GM19372 (cell line): ENCODE data around the gene PRLH.
"Not testable (repeated sequence)": the region's sequence is repeated elsewhere in the genome, so short reads cannot be mapped to it uniquely, and the experiment has no call there.

Experiments used
- ATAC-seq: cut with Tn5 transposase; IDR thresholded peaks from one replicate; pipeline ENCODE4 v1.9.1; 2021; ENCODE audit warnings: mild to moderate bottlenecking, low read depth, moderate library complexity; ENCODE audit not compliant: unreplicated experiment

Gene PRLH

DNA sequence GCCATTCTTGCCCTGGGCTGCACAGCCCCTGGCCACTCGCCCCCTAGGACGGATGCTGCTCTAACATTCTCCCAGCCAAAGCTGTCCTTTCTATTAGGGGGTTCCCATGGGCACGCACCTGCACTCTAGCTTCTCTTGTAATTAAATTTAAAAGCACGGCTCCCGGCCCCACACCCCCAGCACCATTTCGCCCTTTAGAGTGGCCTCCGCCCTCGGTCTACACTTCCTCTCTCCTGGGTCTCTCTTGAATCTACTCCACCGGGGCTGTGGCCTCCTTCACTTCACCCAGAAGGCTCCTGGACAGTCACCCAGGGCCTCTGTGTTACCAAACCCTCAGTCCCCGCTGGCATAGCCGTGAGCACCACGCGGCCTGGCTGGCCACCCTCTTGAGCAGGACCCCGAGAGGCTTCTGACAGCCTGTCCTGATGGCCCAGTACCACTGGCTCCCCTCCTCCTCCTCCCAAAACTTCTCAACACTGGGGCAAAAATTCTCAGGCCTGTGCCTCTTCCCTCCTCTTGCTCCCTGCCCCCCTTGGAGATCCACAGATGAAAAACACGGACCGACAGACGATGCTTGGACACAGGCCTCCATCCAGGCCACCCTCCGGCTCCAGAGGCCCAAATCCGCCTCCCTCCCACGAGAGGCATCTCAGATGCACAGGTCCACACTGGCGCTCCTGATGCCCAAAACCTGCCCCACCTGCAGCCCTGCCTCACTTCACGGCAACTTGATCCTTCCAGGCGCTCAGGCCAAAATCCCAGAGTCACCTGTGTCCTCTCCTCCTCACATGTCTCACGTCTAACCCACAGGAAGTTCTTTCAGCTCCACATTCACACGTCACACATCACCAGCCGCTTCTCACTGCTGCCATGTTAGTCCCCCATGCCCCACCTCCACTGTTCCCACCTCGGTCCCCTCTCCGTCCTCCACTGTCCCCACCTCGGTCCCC lies 31.1 kb downstream of the PRLH start:
- ATAC-seq = no peak

DNA sequence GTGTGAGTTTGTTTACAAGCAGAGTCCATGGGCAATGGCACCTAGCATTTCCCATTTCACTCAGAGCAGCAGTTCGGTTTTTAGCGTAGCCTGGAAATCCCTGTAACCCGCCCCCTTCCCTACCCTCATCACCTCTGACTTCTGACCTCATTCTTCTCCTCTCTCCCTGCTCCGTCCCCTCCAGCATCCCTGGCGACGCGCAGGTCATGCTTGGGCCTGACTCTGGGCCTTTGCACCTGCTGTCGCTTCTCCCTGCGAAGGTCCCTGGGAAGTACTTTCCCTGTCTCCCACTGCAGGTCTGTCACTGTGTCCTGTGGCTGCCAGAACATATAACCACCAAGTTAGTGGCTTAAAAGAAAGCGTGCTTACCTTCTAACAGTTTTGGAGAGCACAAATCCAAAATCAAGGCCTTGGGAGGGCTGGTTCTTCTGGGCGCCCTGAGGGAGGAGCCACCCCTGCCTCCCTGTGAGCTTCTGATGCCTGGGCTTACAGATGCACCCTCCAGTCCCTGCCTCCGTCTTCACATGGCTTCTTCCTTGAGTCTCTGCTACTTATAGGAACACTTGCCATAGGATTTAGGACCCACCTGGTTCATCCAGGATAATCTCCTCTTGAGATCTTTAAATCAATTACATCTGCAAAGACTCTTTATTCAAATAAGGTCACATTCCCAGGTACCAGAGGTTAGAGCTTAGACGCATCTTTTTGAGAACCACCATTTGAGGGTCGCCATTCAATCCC lies 32.3 kb downstream of the PRLH start:
- ATAC-seq = no peak

DNA sequence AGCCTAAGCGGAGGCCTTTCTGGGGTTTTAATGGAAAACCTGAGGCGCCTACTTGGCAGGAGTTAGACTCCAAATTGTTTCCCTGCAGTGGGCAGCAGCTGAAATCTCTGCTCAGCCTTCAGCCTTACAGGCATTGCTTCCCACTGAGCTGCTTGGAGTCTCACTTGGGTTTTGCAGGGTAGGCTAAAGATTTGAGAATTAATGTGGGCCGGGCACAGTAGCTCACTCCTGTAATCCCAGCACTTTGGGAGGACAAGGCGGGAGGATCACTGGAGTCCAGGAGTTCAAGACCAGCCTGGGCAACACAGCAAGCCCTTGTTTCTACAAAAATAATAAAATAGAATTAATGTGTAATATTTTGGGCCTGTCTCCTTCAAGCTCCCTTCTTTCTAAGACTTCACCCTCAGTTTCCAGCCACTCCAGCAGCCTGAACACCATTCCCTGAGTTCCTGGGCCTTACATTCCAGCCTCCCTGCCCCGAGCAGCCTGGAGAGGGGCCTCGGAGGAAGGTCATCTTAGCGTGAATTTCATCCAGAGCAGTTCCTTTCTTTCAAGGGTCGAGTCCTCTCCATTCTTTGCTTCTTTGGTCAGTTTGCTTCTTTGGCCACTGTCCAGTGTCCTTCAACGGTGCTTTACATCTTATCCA lies 33.2 kb downstream of the PRLH start:
- no peak for ATAC-seq

DNA sequence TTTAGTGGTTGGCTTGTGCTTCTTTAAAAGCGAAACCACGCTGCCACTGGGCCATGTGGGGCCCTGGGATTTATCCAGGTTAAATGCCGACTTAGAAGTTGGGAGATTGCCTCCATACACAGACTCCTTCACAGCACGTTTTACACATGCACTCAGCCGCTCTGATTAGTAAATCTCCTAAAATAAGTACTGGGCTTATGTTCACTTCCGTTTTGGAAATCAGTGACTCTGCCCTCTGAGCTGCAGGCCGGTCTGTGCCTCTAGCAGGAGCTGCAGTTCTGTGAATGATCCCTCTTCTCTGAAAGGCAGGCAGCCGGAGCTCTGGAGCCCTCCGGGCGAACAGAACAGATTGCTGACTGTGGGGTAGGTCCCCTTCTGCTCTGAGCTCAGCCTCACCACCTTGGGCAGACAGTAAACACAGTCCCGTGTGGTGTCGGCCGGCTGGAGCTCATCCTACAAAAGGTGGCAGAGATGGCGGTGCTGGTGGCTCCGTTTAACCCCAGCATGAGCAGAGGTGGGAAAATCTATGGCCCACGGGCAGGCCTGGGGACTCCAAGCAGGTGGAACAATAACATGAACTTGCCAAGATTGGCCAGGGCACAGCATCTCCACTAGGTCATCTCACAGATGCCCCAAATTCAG lies 34.0 kb downstream of the PRLH start:
- ATAC-seq = no peak

DNA sequence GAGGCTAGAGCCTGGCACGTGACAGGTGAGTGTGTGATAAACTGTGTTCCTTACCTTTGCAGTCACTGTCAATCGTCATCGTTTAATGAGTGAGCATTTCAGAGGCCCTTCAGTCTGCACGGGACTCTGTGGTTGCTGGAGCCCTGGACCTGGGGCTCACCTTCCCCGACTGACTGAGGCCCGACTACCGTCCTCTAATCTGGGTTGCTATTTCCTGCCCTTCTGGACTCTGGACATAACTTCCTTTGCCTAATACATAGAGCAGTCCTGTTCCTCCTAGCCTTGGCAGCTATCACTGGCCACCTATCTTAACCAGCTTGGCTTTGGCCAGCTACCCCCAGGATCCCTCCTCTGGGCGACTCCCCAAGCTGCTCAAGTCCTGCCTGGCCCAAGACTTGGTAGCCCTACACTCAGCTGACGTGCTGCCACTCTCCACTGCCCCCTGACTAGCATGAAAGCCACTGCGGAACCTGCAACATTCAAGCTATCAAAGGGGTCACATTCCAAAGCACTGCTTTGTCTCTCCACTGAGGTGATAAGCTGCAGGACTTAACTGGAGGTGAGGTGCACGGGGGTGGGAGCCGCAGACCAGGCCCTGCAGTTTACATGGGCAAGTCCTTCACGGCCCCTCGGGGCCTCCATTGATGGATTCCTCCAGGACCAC lies 35.2 kb downstream of the PRLH start:
- no peak for ATAC-seq

DNA sequence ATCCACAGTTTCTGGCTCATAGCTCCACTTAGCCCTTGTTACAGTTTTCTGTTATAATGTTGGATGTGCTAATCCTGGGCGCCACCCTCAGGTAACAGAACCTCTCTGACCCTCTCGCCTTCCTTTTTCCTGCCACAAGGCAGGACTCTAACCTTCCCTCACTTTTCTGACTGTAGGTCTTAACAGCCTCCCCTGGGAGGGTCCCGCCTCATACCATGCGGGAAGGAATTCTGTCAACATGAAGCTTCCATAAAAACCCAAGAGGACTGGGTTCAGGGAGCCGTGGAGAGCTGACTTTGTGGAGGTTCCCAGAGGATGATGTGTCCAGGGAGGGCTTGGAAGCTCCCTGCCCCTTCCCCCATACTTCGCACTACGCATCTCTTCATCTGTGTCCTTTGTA lies 36.0 kb downstream of the PRLH start:
- ATAC-seq = no peak

DNA sequence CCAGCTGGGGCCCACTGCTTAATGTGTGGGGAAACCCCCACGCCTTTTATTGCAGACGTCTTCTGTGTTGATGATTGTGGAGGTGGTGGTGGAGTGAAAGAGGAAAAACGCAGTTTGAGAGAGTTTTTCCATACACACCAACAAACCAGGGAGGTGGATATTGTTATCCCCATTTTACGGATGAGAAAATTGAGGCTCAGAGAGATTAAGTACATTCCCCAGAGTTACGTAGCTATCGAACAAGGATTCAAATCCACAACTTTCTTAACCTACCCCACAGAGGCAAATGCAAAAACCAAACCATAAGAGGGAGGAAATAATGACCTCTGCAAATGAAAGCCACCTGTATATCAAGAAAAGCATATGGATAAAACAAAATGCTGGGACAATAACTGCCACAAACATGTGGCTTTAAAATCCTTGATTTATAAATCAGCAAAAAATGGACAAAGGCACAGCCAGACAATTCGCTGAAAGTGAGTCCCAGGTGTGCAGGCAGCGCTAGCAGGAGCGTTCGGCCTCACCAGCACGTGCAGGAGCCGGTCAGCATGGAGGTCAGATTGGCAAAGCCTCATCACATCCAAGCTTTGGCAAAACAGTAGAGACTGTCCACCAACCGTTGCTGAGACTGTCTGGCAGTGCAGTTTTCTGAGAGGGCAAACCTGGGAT lies 36.8 kb downstream of the PRLH start:
- no peak for ATAC-seq

DNA sequence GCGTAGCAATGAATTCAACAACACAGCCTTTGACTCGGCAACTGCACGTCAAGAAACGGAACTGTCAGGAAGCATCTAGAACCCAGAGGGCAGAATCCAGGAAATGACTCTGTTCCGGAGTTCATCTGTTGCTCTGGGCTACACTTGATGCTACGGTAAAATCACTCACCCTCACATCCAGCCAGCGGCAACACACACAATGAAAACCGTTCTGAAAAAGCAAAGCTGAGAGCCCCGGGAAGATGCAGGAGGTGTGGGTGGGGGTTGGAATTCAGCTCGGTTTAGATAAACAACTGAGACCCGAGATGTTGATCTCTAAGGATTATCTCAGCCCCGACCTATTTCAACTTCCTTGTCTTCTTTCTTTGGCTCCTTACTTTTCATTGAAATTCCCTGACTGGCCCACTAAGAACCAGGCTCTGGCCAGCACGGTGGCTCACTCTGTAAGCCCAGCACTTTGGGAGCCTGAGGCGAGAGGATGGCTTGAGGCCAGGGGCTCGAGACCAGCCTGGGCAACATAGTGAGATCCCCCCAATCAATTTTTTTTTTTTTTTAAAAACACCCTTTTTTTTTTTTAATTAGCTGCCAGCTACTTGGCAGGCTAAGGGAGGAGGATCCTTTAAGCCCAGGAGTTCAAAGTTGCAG lies 37.5 kb downstream of the PRLH start:
- no peak for ATAC-seq

DNA sequence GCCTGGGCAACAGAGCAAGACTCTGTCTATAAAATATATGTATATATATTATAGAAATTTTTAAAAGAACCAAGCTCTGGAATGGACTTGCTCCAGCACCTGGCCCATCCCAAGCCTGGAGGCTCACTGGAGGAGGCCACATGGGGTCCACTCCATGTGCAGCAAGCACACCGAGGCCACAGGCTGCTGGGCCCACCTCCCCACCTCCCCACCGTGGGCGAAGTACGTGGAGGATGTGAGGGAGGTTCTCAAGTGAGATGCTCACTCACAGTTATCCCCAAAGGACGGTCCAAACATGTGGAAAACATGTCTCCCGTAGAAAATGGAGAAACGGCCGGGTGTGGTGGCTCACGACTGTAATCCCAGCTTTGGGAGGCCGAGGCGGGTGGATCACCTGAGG lies 38.0 kb downstream of the PRLH start:
- ATAC-seq = no peak

DNA sequence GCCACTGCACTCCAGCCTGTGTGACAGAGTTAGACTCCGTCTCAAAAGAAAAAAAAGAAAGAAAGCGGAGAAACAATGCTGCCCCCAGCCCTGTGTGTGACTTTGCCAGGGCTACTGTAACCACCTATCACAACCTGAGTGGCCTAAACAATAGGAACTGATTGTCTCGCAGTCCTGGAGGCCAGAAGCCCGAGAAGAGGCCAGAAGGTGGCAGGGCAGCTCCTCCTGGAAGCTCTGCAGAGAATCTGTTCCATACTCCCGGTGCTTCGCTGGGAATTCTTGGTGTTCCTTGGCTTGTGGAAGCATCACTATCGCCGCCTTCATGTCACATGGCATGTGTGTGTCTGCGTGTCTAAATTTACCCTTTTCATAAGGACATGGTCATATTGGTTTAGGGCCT lies 38.6 kb downstream of the PRLH start:
- ATAC-seq = no peak

DNA sequence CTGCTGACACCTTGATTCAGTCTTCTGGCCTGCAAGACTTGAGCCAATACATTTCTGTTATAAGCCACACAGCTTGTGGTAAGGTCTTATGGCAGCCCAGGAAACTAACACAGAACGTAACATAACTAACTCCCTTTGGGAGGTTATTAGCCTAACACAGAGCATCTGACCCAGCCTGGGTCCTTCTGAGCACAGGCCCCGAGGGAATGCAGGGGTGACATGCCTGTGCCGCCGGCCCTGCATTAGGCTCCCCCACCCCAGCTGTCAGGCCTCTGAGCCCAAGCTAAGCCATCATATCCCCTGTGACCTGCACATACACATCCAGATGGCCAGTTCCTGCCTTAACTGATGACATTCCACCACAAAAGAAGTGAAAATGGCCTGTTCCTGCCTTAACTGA lies 40.1 kb downstream of the PRLH start:
- ATAC-seq = not testable (repeated sequence)

DNA sequence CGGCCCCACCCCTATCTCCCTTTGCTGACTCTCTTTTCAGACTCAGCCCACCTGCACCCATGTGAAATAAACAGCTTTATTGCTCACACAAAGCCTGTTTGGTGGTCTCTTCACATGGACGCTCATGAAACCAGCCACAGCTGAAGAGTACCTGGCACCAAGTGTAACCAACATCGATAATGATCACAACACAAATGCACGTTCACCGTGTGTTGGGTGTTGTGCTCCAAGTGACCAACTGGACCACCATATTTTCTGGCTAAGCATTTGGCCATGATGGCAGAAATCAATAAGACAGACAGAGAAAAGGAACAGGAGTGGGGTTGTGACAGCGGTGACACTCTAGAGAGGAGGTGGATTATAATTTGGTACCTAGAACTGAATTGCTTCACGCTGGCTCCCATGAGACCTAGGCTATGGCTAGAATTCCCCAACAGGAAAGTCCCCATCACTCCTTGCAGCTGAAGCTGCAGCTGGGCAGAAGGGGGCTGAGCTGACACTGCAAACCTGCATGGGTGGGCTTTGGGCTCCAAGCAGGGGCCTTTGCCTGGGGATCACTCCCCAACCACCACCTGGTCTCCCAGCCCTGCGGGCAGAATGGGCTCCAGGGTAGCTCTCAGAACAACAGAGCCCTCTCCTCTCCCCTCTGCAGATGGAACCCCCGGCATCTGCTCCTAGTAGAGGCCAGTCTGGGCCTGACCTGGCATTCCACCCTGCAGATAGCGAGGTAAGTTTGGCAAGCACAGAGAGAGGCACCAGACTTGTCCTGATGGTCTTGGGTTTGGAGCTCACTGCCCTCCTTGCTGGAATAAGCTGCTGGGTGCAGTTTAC lies 46.4 kb downstream of the PRLH start:
- no peak for ATAC-seq

DNA sequence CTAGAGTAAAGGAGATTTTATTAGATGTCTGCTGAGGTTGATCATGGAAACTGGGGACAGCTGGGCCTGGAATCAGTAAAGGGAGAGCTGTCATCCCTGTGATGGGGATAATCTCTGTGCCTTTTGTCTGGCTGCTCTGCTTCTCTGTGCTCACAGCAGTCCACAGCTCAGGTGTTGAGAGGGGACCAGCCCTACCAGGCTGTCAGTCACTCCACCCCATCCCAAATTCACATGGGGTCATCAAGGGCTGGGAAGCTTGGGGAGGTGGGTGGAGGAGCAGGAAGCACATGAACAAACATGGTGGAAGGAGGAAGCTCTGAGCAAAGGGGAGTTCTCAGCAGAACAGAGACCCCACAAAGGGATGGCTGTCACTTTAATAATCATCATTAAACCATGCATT lies 47.3 kb downstream of the PRLH start:
- ATAC-seq = no peak

DNA sequence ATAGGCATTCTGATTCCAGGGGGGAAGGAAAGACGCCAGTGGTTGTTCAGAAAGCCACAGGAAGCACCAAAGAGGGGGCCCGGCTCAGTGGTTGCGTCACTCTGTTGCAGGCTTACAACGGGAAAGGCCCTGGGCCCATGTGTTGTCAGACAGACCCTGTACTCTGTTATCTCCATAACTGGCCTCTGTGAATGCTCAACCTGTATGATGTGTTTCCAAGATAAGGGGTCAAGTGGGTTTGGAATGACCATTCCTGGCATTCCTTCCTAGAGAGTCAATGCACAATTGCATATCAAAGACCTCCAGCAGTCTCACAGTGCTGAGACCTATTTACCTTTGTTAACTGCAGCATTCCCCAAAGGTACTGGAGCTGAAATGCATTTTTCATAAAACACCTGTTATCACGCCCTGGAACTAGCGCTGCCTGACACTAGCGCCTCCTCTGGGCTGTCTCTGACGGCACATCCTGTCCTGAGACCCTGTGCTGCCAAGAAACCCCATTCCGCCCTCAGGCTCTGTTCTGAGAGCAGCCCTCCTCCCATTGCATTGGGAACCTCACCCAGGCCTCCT lies 47.9 kb downstream of the PRLH start:
- ATAC-seq = no peak

DNA sequence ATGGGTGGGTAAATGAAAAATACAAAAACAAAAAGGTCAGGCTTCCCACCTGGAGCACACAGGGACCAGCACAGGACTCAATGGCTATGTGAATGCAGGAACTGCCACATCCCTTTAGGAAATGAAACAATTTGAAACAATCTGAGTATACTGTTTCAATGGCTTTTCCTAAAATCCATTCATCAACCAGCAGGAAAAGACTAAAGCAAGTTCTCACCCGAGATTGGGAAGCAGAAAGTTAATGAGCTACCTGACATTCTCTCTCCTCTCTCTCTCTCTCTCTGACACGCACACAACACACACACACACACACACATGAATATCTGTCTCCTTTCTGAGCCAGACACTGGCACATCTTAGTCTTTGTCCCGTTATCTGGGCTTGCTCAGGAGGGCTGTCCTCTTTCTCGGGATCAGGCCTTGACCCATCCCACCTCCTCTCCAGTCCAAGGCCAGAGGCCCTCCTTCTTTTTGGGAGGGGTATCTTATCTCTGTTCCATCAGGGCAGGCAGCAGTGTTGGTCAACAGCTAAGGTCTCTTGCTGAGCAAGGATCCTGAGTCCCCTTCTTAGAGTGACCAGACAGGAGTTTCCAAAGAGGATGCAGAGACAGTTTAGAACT lies 49.4 kb downstream of the PRLH start:
- ATAC-seq = no peak

DNA sequence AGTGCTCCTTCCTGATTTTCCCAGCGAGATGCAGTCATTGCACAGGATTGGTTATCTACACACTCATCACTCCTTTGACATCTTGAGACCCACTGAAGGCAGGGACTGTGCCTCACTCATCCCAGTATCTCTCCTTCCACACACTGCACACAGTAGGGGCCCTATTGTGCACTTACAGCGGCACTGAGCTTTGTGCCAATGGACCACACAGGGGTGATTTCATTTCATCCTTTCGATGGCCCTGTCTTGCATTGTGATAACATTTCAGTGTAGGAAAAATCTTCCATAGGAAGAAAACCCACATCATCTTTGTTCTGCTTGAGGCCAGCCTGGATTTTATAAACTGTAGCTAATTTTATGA lies 50.0 kb downstream of the PRLH start:
- ATAC-seq = no peak
